Stimulated activated CD4-positive, alpha-beta T cell treated with anti-CD3 and anti-CD28 coated beads, Interleukin-2, amount 100 ng/mL, for 24 hours (primary cell): ENCODE data around the gene RUSC1.
A peak's percentile ranks its signal among the peaks of the same experiment; 100 is the strongest.
"Not testable (repeated sequence)": the region's sequence is repeated elsewhere in the genome, so short reads cannot be mapped to it uniquely, and the experiment has no call there.

ENCODE experiments used
- DNase-seq, 2 donors: peaks; one replicate each; pipeline ENCODE4 v3.0.0-alpha.2; 2020

RUSC1 gene

GRCh38 chr1:155324717-155325602, 4.3 kb downstream of the RUSC1 start:
- DNase-seq: peak; percentile 26 to 39

GRCh38 chr1:155325603-155325893, 4.9 kb downstream of the RUSC1 start:
- no peak for DNase-seq

- DNase-seq: no peak
Measured at GRCh38 chr1:155326020-155326526, 5.4 kb downstream of the RUSC1 start.

GRCh38 chr1:155326631-155327037, 5.9 kb downstream of the RUSC1 start:
- DNase-seq: no peak

- DNase-seq: no peak
Measured at GRCh38 chr1:155327981-155328380, 7.3 kb downstream of the RUSC1 start.

GRCh38 chr1:155328856-155329255, 8.2 kb downstream of the RUSC1 start:
- DNase-seq: not testable (repeated sequence)

GRCh38 chr1:155329980-155330598, 9.4 kb downstream of the RUSC1 start:
- no peak for DNase-seq

- DNase-seq: no peak
Measured at GRCh38 chr1:155334962-155335361, 14.3 kb downstream of the RUSC1 start.

GRCh38 chr1:155339515-155340097, 18.9 kb downstream of the RUSC1 start:
- no peak for DNase-seq

GRCh38 chr1:155342842-155343241, 22.1 kb downstream of the RUSC1 start:
- no peak for DNase-seq

- no peak for DNase-seq
Measured at GRCh38 chr1:155352631-155353030, 31.9 kb downstream of the RUSC1 start.

- DNase-seq: no peak
Measured at GRCh38 chr1:155360051-155360450, 39.4 kb downstream of the RUSC1 start.

- DNase-seq: no peak
Measured at GRCh38 chr1:155379180-155379579, 58.5 kb downstream of the RUSC1 start.

GRCh38 chr1:155379631-155380090, 59.0 kb downstream of the RUSC1 start:
- DNase-seq: no peak
